ENCODE results near the gene TENT5C. TPM values are rescaled to one million over a fixed set of nuclear protein-coding genes. Genes with fewer than 3 reads are reported as not detected.

The TENT5C gene
- total and polyA plus RNA-seq, 2 of the 8 experiments (the other 6 are each of a cell fraction or from before 2014, with no cell fraction given): 0.38 to 0.99 TPM

DNA sequence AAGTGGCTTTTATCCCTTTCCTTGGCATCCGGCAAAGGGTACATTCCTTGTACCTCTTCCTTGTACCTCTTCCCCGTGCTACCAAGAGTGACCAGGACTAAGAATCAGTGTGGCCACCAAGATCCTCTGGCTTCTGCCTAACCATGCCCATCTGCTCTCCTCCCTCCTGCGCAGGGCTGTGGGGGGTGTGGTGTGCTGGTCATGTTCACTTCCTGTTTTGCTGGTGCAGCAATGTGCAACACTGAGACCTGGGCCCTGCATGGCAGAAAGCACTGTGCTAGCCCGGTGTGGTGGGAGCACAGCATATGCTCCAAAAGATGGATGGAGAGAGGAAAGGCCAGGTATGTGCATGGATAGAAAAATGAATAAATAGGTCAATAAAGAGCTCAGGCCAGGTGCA lies 33.3 kb upstream of the TENT5C start (continued):
- no peak for TF ChIP-seq RFX5 (IDR thresholded peaks at IDR 0.05; ENCODE audit: borderline replicate concordance, low read depth, low read length)
- no peak for TF ChIP-seq PHF8 (conservative IDR thresholded peaks at IDR 0.05; ENCODE audit: low read depth, low read length)
